ENCODE results near the gene PDE6B. TPM values are rescaled to one million over a fixed set of nuclear protein-coding genes. Genes with fewer than 3 reads are reported as not detected.
A peak's percentile ranks its signal among the peaks of the same experiment; 100 is the strongest.

The PDE6B gene
- total and polyA plus RNA-seq, 2 of the 13 experiments (the other 11 are each of a cell fraction or from before 2014, with no cell fraction given), result 0.38 to 0.40 TPM

- TF ChIP-seq, protein P1, sequence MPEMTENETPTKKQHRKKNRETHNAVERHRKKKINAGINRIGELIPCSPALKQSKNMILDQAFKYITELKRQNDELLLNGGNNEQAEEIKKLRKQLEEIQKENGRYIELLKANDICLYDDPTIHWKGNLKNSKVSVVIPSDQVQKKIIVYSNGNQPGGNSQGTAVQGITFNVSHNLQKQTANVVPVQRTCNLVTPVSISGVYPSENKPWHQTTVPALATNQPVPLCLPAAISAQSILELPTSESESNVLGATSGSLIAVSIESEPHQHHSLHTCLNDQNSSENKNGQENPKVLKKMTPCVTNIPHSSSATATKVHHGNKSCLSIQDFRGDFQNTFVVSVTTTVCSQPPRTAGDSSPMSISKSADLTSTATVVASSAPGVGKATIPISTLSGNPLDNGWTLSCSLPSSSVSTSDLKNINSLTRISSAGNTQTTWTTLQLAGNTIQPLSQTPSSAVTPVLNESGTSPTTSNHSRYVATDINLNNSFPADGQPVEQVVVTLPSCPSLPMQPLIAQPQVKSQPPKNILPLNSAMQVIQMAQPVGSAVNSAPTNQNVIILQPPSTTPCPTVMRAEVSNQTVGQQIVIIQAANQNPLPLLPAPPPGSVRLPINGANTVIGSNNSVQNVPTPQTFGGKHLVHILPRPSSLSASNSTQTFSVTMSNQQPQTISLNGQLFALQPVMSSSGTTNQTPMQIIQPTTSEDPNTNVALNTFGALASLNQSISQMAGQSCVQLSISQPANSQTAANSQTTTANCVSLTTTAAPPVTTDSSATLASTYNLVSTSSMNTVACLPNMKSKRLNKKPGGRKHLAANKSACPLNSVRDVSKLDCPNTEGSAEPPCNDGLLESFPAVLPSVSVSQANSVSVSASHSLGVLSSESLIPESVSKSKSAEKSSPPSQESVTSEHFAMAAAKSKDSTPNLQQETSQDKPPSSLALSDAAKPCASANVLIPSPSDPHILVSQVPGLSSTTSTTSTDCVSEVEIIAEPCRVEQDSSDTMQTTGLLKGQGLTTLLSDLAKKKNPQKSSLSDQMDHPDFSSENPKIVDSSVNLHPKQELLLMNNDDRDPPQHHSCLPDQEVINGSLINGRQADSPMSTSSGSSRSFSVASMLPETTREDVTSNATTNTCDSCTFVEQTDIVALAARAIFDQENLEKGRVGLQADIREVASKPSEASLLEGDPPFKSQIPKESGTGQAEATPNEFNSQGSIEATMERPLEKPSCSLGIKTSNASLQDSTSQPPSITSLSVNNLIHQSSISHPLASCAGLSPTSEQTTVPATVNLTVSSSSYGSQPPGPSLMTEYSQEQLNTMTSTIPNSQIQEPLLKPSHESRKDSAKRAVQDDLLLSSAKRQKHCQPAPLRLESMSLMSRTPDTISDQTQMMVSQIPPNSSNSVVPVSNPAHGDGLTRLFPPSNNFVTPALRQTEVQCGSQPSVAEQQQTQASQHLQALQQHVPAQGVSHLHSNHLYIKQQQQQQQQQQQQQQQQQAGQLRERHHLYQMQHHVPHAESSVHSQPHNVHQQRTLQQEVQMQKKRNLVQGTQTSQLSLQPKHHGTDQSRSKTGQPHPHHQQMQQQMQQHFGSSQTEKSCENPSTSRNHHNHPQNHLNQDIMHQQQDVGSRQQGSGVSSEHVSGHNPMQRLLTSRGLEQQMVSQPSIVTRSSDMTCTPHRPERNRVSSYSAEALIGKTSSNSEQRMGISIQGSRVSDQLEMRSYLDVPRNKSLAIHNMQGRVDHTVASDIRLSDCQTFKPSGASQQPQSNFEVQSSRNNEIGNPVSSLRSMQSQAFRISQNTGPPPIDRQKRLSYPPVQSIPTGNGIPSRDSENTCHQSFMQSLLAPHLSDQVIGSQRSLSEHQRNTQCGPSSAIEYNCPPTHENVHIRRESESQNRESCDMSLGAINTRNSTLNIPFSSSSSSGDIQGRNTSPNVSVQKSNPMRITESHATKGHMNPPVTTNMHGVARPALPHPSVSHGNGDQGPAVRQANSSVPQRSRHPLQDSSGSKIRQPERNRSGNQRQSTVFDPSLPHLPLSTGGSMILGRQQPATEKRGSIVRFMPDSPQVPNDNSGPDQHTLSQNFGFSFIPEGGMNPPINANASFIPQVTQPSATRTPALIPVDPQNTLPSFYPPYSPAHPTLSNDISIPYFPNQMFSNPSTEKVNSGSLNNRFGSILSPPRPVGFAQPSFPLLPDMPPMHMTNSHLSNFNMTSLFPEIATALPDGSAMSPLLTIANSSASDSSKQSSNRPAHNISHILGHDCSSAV (CRISPR knock-in tag; IDR thresholded peaks at IDR 0.05; ENCODE audit: borderline replicate concordance), result no peak
- TF ChIP-seq ZNF281 (CRISPR knock-in tag; IDR thresholded peaks at IDR 0.05; ENCODE audit: borderline replicate concordance) (0 out of 2 replicates have a peak, but pooled peaks have one; percentile 23), CCAR2 (optimal IDR thresholded peaks at IDR 0.05; ENCODE audit: low read depth, low read length) (no peak), ISL2 (CRISPR knock-in tag; IDR thresholded peaks at IDR 0.05) (no peak), RFXANK (CRISPR knock-in tag; IDR thresholded peaks at IDR 0.05) (no peak), ZNF44 (CRISPR knock-in tag; IDR thresholded peaks at IDR 0.05) (no peak)
These were observed 40.5 kb downstream of the PDE6B start (continued) for GRCh38 chr4:665751-666435.
